Measurements from ENCODE around the gene DCST2.

The DCST2 gene

GRCh38 chr1:155008015-155008941 lies 25.3 kb downstream of the DCST2 start:
- DNase-seq, result no peak

- no peak for DNase-seq
These were observed 26.2 kb downstream of the DCST2 start for GRCh38 chr1:155007251-155007828.

- DNase-seq, result no peak
These were observed 26.9 kb downstream of the DCST2 start for GRCh38 chr1:155006601-155007101.

- DNase-seq, result no peak
These were observed 28.2 kb downstream of the DCST2 start for GRCh38 chr1:155005076-155006011.

- no peak for DNase-seq
These were observed 29.1 kb downstream of the DCST2 start for GRCh38 chr1:155004352-155005075.

- peak; percentile 17 for DNase-seq
These were observed 29.7 kb downstream of the DCST2 start for GRCh38 chr1:155003766-155004351.

GRCh38 chr1:155003227-155003765 lies 30.3 kb downstream of the DCST2 start:
- peak; percentile 20 for DNase-seq

- DNase-seq, result no peak
These were observed 30.9 kb downstream of the DCST2 start, which contains the start of gene ZBTB7B for GRCh38 chr1:155002464-155003226. ZBTB7B (plus strand) TSS chr1:155002802; CDS start chr1:155014661, 11,859 bp downstream.

- peak; percentile 97 for DNase-seq
These were observed 31.7 kb downstream of the DCST2 start for GRCh38 chr1:155001675-155002463.

GRCh38 chr1:155001425-155001674 lies 32.2 kb downstream of the DCST2 start:
- DNase-seq, result no peak

GRCh38 chr1:155000726-155001424 lies 32.7 kb downstream of the DCST2 start:
- peak; percentile 87 for DNase-seq

- no peak for DNase-seq
These were observed 33.2 kb downstream of the DCST2 start for GRCh38 chr1:155000411-155000725.

- DNase-seq, result peak; percentile 65
These were observed 33.8 kb downstream of the DCST2 start for GRCh38 chr1:154999571-155000410.

- peak; percentile 52 for DNase-seq
These were observed 34.6 kb downstream of the DCST2 start for GRCh38 chr1:154998818-154999570.

GRCh38 chr1:154998201-154998780 lies 35.3 kb downstream of the DCST2 start:
- no peak for DNase-seq

- no peak for DNase-seq
These were observed 36.4 kb downstream of the DCST2 start for GRCh38 chr1:154996966-154997701.

Measured in DMS79 treated with DMSO at 0.1 percent for 48 hours (cell line).